Measurements from ENCODE around the gene SELENON.

DNA sequence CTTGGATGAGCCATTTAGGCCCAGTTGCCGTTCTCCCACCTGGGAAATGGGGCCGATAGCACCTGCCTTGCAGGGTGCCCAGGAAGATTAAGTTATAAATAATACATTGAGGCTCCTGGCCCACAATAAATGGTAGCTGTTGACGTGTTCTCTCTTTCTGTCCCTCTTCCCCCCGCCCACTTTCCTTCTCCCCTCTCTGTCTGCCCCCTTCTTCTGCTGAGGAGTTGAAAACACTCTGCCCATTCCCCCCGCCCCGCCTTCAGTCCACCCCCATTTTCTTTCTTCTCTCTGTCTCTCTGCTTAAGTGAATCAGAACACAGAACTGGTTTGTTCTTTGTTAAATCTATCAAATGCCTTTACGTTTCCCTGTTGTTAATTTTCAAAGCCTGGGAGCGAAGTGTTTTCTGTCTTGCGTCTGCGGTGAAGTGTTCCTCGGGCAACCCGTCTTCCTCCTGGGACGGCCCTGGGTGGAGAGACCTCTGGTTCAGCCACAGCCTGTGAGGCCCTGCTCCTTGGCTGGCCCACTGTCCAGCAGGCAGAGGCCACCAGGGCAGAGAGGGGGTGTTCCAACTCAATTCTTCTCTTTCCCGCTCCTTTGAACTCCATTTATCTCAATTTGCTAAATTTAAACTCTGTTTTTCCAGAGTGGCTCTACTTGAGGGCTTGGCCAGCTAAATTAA, 29.3 kb upstream of the SELENON start:
- TF ChIP-seq, protein P1, sequence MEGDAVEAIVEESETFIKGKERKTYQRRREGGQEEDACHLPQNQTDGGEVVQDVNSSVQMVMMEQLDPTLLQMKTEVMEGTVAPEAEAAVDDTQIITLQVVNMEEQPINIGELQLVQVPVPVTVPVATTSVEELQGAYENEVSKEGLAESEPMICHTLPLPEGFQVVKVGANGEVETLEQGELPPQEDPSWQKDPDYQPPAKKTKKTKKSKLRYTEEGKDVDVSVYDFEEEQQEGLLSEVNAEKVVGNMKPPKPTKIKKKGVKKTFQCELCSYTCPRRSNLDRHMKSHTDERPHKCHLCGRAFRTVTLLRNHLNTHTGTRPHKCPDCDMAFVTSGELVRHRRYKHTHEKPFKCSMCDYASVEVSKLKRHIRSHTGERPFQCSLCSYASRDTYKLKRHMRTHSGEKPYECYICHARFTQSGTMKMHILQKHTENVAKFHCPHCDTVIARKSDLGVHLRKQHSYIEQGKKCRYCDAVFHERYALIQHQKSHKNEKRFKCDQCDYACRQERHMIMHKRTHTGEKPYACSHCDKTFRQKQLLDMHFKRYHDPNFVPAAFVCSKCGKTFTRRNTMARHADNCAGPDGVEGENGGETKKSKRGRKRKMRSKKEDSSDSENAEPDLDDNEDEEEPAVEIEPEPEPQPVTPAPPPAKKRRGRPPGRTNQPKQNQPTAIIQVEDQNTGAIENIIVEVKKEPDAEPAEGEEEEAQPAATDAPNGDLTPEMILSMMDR (IDR thresholded peaks at IDR 0.05) = no peak
- TF ChIP-seq POLR2A (IDR thresholded peaks at IDR 0.05) = no peak
- no peak for TF ChIP-seq POLR2AphosphoS5 (IDR thresholded peaks at IDR 0.05)

All from prostate gland (tissue), 2 donors.